MCF 10A (cell line): ENCODE measurements around the gene DPH1. TPM values are rescaled to one million over a fixed set of nuclear protein-coding genes. Genes with fewer than 3 reads are reported as not detected.
A peak's percentile ranks its signal among the peaks of the same experiment; 100 is the strongest.

Source experiments
- BruUV-seq: library from RNA; stranded (reverse); fragments of 400-500 nt; replicated peaks from 2 replicates; lab custom pipeline; 2021; lab: Mats Ljungman, UMichigan
- CTCF ChIA-PET: fragments of 300-600 bp; sonication (Branson Sonifier 250); formaldehyde crosslinking; extraction: SDS; loops from one replicate; lab custom pipeline; 2021; ENCODE audit warnings: antibody characterized with exemption, inconsistent platforms; lab: Yijun Ruan, JAX
- POLR2A ChIA-PET: fragments of 300-600, 350-650 bp; sonication (Branson Sonifier 250); formaldehyde crosslinking; extraction: SDS; loops from one replicate; lab custom pipeline; 2020; ENCODE audit warnings: antibody characterized with exemption, inconsistent platforms; lab: Yijun Ruan, JAX
- DNase-seq: peaks from one replicate; pipeline ENCODE4 v3.0.0-alpha.2; 2018; ENCODE audit not compliant: unreplicated experiment
- H3K27ac Mint-ChIP-seq: one replicate; pipeline ENCODE4 v1.8.0; 2022; ENCODE audit warnings: mild to moderate bottlenecking, low read depth, mixed read lengths; ENCODE audit not compliant: unreplicated experiment
- H3K27me3 Mint-ChIP-seq: one replicate; pipeline ENCODE4 v1.8.0; 2022; ENCODE audit warnings: mixed read lengths; ENCODE audit not compliant: insufficient read depth, unreplicated experiment
- H3K36me3 Mint-ChIP-seq: one replicate; pipeline ENCODE4 v1.8.0; 2022; ENCODE audit warnings: mild to moderate bottlenecking, moderate library complexity, mixed read lengths; ENCODE audit not compliant: insufficient read depth, unreplicated experiment
- H3K4me1 Mint-ChIP-seq: one replicate; pipeline ENCODE4 v1.8.0; 2022; ENCODE audit warnings: mixed read lengths; ENCODE audit not compliant: insufficient read depth, unreplicated experiment
- H3K4me3 Mint-ChIP-seq: one replicate; pipeline ENCODE4 v1.8.0; 2022; ENCODE audit warnings: mild to moderate bottlenecking, moderate library complexity, mixed read lengths; ENCODE audit not compliant: unreplicated experiment
- H3K9me3 Mint-ChIP-seq: one replicate; pipeline ENCODE4 v1.8.0; 2022; ENCODE audit warnings: mixed read lengths; ENCODE audit not compliant: unreplicated experiment
- CTCF ChIP-seq: fragments of 200-600 bp; IDR thresholded peaks from one replicate; pipeline ENCODE4 v1.8.0; 2022; ENCODE audit warnings: antibody characterized with exemption, mild to moderate bottlenecking; ENCODE audit not compliant: unreplicated experiment
- intact Hi-C: fragments of 100-400 bp; cut with micrococcal nuclease; formaldehyde crosslinking; loops from 2 replicates; pipeline ENCODE4 v1.14.1; 2022
- total RNA-seq: library from RNA; stranded (reverse); gene quantifications from 2 replicates; pipeline ENCODE4 v1.2.3, GENCODE V29; 2022

The DPH1 gene
- total RNA-seq, 1 experiment from 2014 or later = 45.2 TPM

GRCh38 chr17:2044263-2044894, 14.4 kb downstream of the DPH1 start:
- H3K27ac Mint-ChIP-seq = peak overlapping the region; percentile 98
- H3K27me3 Mint-ChIP-seq = no peaks in the 10 kb centered on the region
- peaks cover 20% of the 10 kb centered on the region for H3K4me1 Mint-ChIP-seq
- no peak for TF ChIP-seq CTCF
- intact Hi-C loops = no loop called here
- POLR2A ChIA-PET = interaction anchor here (0.6 to 1.3 kb wide), 8 partner anchors 14 to 1844 kb away, joined by 3 to 6 read pairs (median 4); partner anchors contain the start of gene DPH1
- no TSS peak for BruUV-seq
- peak overlapping the region; percentile 19 for H3K4me3 Mint-ChIP-seq
- H3K9me3 Mint-ChIP-seq = no peaks in the 10 kb centered on the region
- no peak for DNase-seq
- CTCF ChIA-PET = interaction anchor here (0.6 to 1.5 kb wide), 6 partner anchors 16 to 308 kb away, joined by 3 to 7 read pairs (median 3); partner anchors contain the start of gene RTN4RL1
- peaks cover 44% of the 10 kb centered on the region for H3K36me3 Mint-ChIP-seq

GRCh38 chr17:2047590-2047989, 17.6 kb downstream of the DPH1 start:
- intact Hi-C loops = no loop called here
- no peak for DNase-seq
- BruUV-seq = no TSS peak
- CTCF ChIA-PET = interaction anchor here (0.7 to 3.2 kb wide), 4 partner anchors 198 to 262 kb away, joined by 3 to 19 read pairs (median 3); no protein-coding TSS in a partner anchor
- Mint-ChIP-seq H3K27me3 (no peaks in the 10 kb centered on the region), H3K4me1 (peaks cover 26% of the 10 kb centered on the region), H3K4me3 (no peak overlapping the region), H3K9me3 (no peaks in the 10 kb centered on the region), H3K36me3 (peaks cover 30% of the 10 kb centered on the region), H3K27ac (no peak overlapping the region)
- POLR2A ChIA-PET = interaction anchor here (0.8 to 0.9 kb wide), 2 partner anchors 24 to 234 kb away, joined by 3 read pairs; no protein-coding TSS in a partner anchor
- no peak for TF ChIP-seq CTCF

GRCh38 chr17:2048805-2049204, 18.9 kb downstream of the DPH1 start:
- ChIA-PET CTCF (interaction anchor here (0.7 to 3.2 kb wide), 4 partner anchors 21 to 201 kb away, joined by 3 to 19 read pairs (median 5); no protein-coding TSS in a partner anchor), POLR2A (interaction anchor here (1.3 kb wide), 1 partner anchor 331 kb away, joined by 3 read pairs; no protein-coding TSS in a partner anchor)
- no peak overlapping the region for H3K27ac Mint-ChIP-seq
- intact Hi-C loops = no loop called here
- no peaks in the 10 kb centered on the region for H3K27me3 Mint-ChIP-seq
- H3K36me3 Mint-ChIP-seq = peaks cover 18% of the 10 kb centered on the region
- H3K4me1 Mint-ChIP-seq = peaks cover 23% of the 10 kb centered on the region
- no peak for DNase-seq
- H3K4me3 Mint-ChIP-seq = peak overlapping the region; percentile 77
- TF ChIP-seq CTCF = no peak
- no TSS peak for BruUV-seq
- H3K9me3 Mint-ChIP-seq = no peaks in the 10 kb centered on the region
